H9 (cell line): ENCODE measurements around the gene RERG. TPM values are rescaled to one million over a fixed set of nuclear protein-coding genes. Genes with fewer than 3 reads are reported as not detected.

Experiments
- DNase-seq: peaks from one replicate; pipeline ENCODE4 v3.0.0-alpha.2; 2017
- H2AFZ ChIP-seq: one replicate; pipeline ENCODE4 v1.6.1; 2013; ENCODE audit warnings: mild to moderate bottlenecking, low read length, control low read depth, moderate library complexity
- H2AK5ac ChIP-seq: 2 replicates; pipeline ENCODE4 v1.6.1; 2013; ENCODE audit warnings: low read length, control low read depth, mixed read lengths; ENCODE audit not compliant: insufficient read length
- H2BK120ac ChIP-seq: one replicate; pipeline ENCODE4 v1.6.1; 2013; ENCODE audit warnings: low read depth, mild to moderate bottlenecking, low read length, control low read depth, inconsistent platforms; ENCODE audit not compliant: poor library complexity, severe bottlenecking
- H2BK12ac ChIP-seq: 2 replicates; pipeline ENCODE4 v1.6.1; 2013; ENCODE audit warnings: low read length, control low read depth, mixed read lengths, low read depth; ENCODE audit not compliant: insufficient read length
- H2BK15ac ChIP-seq: 2 replicates; pipeline ENCODE4 v1.6.1; 2013; ENCODE audit warnings: low read depth, low read length, control low read depth
- H2BK20ac ChIP-seq: one replicate; pipeline ENCODE4 v1.6.1; 2013; ENCODE audit warnings: low read depth, mild to moderate bottlenecking, low read length, control low read depth, inconsistent platforms; ENCODE audit not compliant: poor library complexity, severe bottlenecking
- H2BK5ac ChIP-seq: 2 replicates; pipeline ENCODE4 v1.6.1; 2013; ENCODE audit warnings: low read length, control low read depth, mixed read lengths; ENCODE audit not compliant: insufficient read length
- H3K14ac ChIP-seq: 2 replicates; pipeline ENCODE4 v1.6.1; 2013; ENCODE audit warnings: low read length, control low read depth; ENCODE audit not compliant: insufficient read depth
- H3K18ac ChIP-seq: 2 replicates; pipeline ENCODE4 v1.6.1; 2013; ENCODE audit warnings: low read depth, mild to moderate bottlenecking, mixed read lengths, low read length, control low read depth; ENCODE audit not compliant: insufficient read length
- H3K23ac ChIP-seq: 2 replicates; pipeline ENCODE4 v1.6.1; 2013; ENCODE audit warnings: low read length, control low read depth, mixed read lengths, low read depth; ENCODE audit not compliant: insufficient read length
- H3K23me2 ChIP-seq: 2 replicates; pipeline ENCODE4 v1.6.1; 2013; ENCODE audit warnings: low read depth, mild to moderate bottlenecking, mixed read lengths, low read length, control low read depth; ENCODE audit not compliant: insufficient read length, poor library complexity, severe bottlenecking
- H3K27ac ChIP-seq: 2 replicates; pipeline ENCODE4 v1.5.1; 2013; ENCODE audit warnings: low read length, control low read depth, mixed read lengths, low read depth; ENCODE audit not compliant: insufficient read length
- H3K27me3 ChIP-seq: 2 replicates; pipeline ENCODE4 v1.6.1; 2013; ENCODE audit warnings: low read length, control low read depth, inconsistent platforms; ENCODE audit not compliant: insufficient read depth
- H3K4ac ChIP-seq: 2 replicates; pipeline ENCODE4 v1.6.1; 2013; ENCODE audit warnings: low read depth, mild to moderate bottlenecking, control low read depth, inconsistent platforms, low read length, moderate library complexity
- H3K4me1 ChIP-seq: 2 replicates; pipeline ENCODE4 v1.6.1; 2013; ENCODE audit warnings: low read length, control low read depth, inconsistent platforms; ENCODE audit not compliant: insufficient read depth
- H3K4me2 ChIP-seq: 2 replicates; pipeline ENCODE4 v1.6.1; 2013; ENCODE audit warnings: low read length, control low read depth, mixed read lengths; ENCODE audit not compliant: insufficient read length, insufficient read depth
- H3K56ac ChIP-seq: 2 replicates; pipeline ENCODE4 v1.6.1; 2013; ENCODE audit warnings: low read depth, mild to moderate bottlenecking, mixed read lengths, low read length, control low read depth; ENCODE audit not compliant: insufficient read length
- H3K79me1 ChIP-seq: 2 replicates; pipeline ENCODE4 v1.6.1; 2013; ENCODE audit warnings: low read depth, mild to moderate bottlenecking, moderate library complexity, low read length, control low read depth, inconsistent platforms; ENCODE audit not compliant: insufficient read depth, poor library complexity, severe bottlenecking
- H3K79me2 ChIP-seq: 2 replicates; pipeline ENCODE4 v1.6.1; 2013; ENCODE audit warnings: low read length, control low read depth, inconsistent platforms; ENCODE audit not compliant: insufficient read depth
- H3K9ac ChIP-seq: 2 replicates; pipeline ENCODE4 v1.6.1; 2013; ENCODE audit warnings: low read length, control low read depth, mixed read lengths; ENCODE audit not compliant: insufficient read length; ENCODE audit errors: extremely low read depth
- H3K9me3 ChIP-seq: one replicate; pipeline ENCODE4 v1.6.1; 2013; ENCODE audit warnings: low read depth, low read length, inconsistent platforms; ENCODE audit not compliant: control insufficient read depth
- H3T11ph ChIP-seq: one replicate; pipeline ENCODE4 v1.6.1; 2013; ENCODE audit warnings: mild to moderate bottlenecking, low read length, control low read depth, inconsistent platforms
- H4K20me1 ChIP-seq: one replicate; pipeline ENCODE4 v1.6.1; 2013; ENCODE audit not compliant: control insufficient read depth, insufficient read length, insufficient read depth
- H4K5ac ChIP-seq: 2 replicates; pipeline ENCODE4 v1.6.1; 2013; ENCODE audit warnings: low read depth, mild to moderate bottlenecking, mixed read lengths, low read length, control low read depth; ENCODE audit not compliant: insufficient read length
- H4K8ac ChIP-seq: replicated peaks from 2 replicates; pipeline ENCODE4 v1.6.1; 2013; ENCODE audit warnings: low read length, control low read depth, mixed read lengths, low read depth; ENCODE audit not compliant: insufficient read length
- H4K91ac ChIP-seq: 2 replicates; pipeline ENCODE4 v1.6.1; 2013; ENCODE audit warnings: low read depth, mild to moderate bottlenecking, moderate library complexity, mixed read lengths, low read length, control low read depth; ENCODE audit not compliant: insufficient read length
- H3K27ac Mint-ChIP-seq, 3 experiments: 2 replicates in 2 of 3; 3 replicates in 1 of 3; pipeline ENCODE4 v1.8.0; 2020 to 2021; ENCODE audit warnings: mixed read lengths in 3 of 3, mild to moderate bottlenecking in 1 of 3, moderate library complexity in 1 of 3
- H3K27me3 Mint-ChIP-seq: 2 replicates; pipeline ENCODE4 v1.8.0; 2021; ENCODE audit warnings: low read depth, mild to moderate bottlenecking, moderate library complexity, mixed read lengths
- H3K36me3 Mint-ChIP-seq, 3 experiments: 2 replicates in 2 of 3; 3 replicates in 1 of 3; pipeline ENCODE4 v1.8.0; 2020 to 2021; ENCODE audit warnings: low read depth in 3 of 3, mixed read lengths in 3 of 3; ENCODE audit not compliant: insufficient read depth in 1 of 3
- H3K4me1 Mint-ChIP-seq, 2 experiments: 2 replicates each; pipeline ENCODE4 v1.8.0; 2020; ENCODE audit warnings: mixed read lengths in 2 of 2
- H3K4me3 Mint-ChIP-seq, 2 experiments: 2 replicates in 1 of 2; 3 replicates in 1 of 2; pipeline ENCODE4 v1.8.0; 2020 to 2021; ENCODE audit warnings: mild to moderate bottlenecking in 2 of 2, mixed read lengths in 2 of 2, moderate library complexity in 1 of 2
- H3K9me3 Mint-ChIP-seq, 2 experiments: 2 replicates in 1 of 2; 3 replicates in 1 of 2; pipeline ENCODE4 v1.8.0; 2020; ENCODE audit warnings: mild to moderate bottlenecking in 2 of 2, mixed read lengths in 2 of 2, moderate library complexity in 1 of 2
- CTCF ChIP-seq: fragments of 200-600 bp; sonication (generic); conservative IDR thresholded peaks from 3 replicates; pipeline ENCODE4 v1.8.0; 2021; ENCODE audit warnings: antibody characterized with exemption, mild to moderate bottlenecking
- WGBS: extraction: QIAGEN DNeasy Blood & Tissue Kit; methylation state at CpG from one replicate; pipeline ENCODE4 v1.1.7; 2013; ENCODE audit warnings: missing lambda C conversion rate, low lambda C conversion rate, mixed read lengths; ENCODE audit not compliant: insufficient read length; ENCODE audit errors: extremely low coverage; 5-methylcytosine and 5-hydroxymethylcytosine counted together
- total RNA-seq: library from RNA; stranded (reverse); gene quantifications from 2 replicates; pipeline ENCODE4 v1.2.1, GENCODE V29; 2021

RERG gene
- total RNA-seq, 1 experiment from 2014 or later, result not detected

DNA sequence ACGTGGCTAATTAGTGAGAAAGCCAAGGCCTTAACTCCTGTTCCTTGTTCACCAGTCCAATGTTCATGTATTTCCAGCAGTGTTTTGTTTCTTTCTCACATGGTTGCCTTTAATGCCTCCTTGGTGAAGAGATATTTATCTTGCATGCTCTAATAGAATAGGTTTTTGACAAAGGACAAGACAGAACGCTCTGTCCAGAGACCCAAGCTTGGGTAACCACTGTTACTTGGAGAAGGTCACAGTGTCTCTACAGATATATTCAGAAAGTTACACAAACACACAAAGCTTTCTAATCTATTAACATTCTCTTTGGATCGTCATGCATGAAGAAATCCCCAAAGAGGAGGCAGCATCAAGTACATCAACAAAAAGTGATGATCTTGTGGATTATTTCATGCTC, 33.1 kb downstream of the RERG start:
- no peaks in the 10 kb centered on the region for H3K4me1 ChIP-seq
- no peaks in the 10 kb centered on the region for H3K4me1 Mint-ChIP-seq
- H3K36me3 Mint-ChIP-seq, result no peaks in the 10 kb centered on the region

More for the DNA sequence above, 33.1 kb downstream of the RERG start:
- no peak overlapping the region for H3K14ac ChIP-seq
- H3K27me3 Mint-ChIP-seq, result no peaks in the 10 kb centered on the region
- H3K4me2 ChIP-seq, result no peak overlapping the region
- no peak overlapping the region for H3K4me3 Mint-ChIP-seq
- no CpG with 5 or more reads among the region's 3 CpGs for WGBS
- no peak overlapping the region for H3K27ac ChIP-seq
- no peak overlapping the region for H4K8ac ChIP-seq
- no peak overlapping the region for H4K5ac ChIP-seq
- no peaks in the 10 kb centered on the region for H3K9me3 ChIP-seq
- no peaks in the 10 kb centered on the region for H3K79me2 ChIP-seq
- no peak overlapping the region for H4K91ac ChIP-seq
- TF ChIP-seq CTCF, result no peak
- no peak overlapping the region for H2BK120ac ChIP-seq
- no peak overlapping the region for H3K27ac Mint-ChIP-seq
- no peak overlapping the region for H2AFZ ChIP-seq
- no peak overlapping the region for H3K9ac ChIP-seq
- H2BK12ac ChIP-seq, result no peak overlapping the region
- no peaks in the 10 kb centered on the region; a peak in 1 of 5 replicates for H3K9me3 Mint-ChIP-seq
- no peak overlapping the region for H3K18ac ChIP-seq
- no peaks in the 10 kb centered on the region for H3K23me2 ChIP-seq
- H3K56ac ChIP-seq, result no peak overlapping the region
- H2BK20ac ChIP-seq, result no peak overlapping the region
- no peak overlapping the region for H3T11ph ChIP-seq
- DNase-seq, result no peak
- H2AK5ac ChIP-seq, result no peak overlapping the region
- no peaks in the 10 kb centered on the region for H3K79me1 ChIP-seq
- H3K4ac ChIP-seq, result no peak overlapping the region
- no peak overlapping the region for H2BK5ac ChIP-seq
- H3K27me3 ChIP-seq, result no peaks in the 10 kb centered on the region
- H3K23ac ChIP-seq, result no peak overlapping the region
- H2BK15ac ChIP-seq, result no peak overlapping the region
- no peaks in the 10 kb centered on the region for H4K20me1 ChIP-seq
